IMR-90 (cell line): ENCODE data around the gene ABCB9. TPM values are rescaled to one million over a fixed set of nuclear protein-coding genes. Genes with fewer than 3 reads are reported as not detected.

Source experiments
- ATAC-seq: fragments of 200-7000 bp; cut with Tn5 transposase; 2 replicates; pipeline ENCODE4 v1.9.1; 2020; ENCODE audit warnings: low read depth, mild to moderate bottlenecking, moderate library complexity
- BruUV-seq: library from RNA; stranded (reverse); fragments of 400-500 nt; replicated peaks from 2 replicates; lab custom pipeline; 2021; lab: Mats Ljungman, UMichigan
- CTCF ChIA-PET: fragments of 300-600 bp; formaldehyde crosslinking; extraction: SDS; loops from one replicate; lab custom pipeline; 2021; ENCODE audit warnings: antibody characterized with exemption; lab: Yijun Ruan, JAX
- POLR2A ChIA-PET: fragments of 300-600 bp; sonication (Branson Sonifier 250); formaldehyde crosslinking; loops from one replicate; lab custom pipeline; 2022; ENCODE audit warnings: antibody characterized with exemption; ENCODE audit not compliant: unreplicated experiment; lab: Charles Lee
- DNase-seq: peaks from one replicate; pipeline ENCODE4 v3.0.0; 2013
- H2AFZ ChIP-seq: replicated peaks from 2 replicates; pipeline ENCODE3; 2013; ENCODE audit warnings: low read length, mild to moderate bottlenecking; ENCODE audit not compliant: poor library complexity
- H2AK5ac ChIP-seq: 2 replicates; pipeline ENCODE4 v1.6.1; 2013; ENCODE audit warnings: low read depth, low read length, inconsistent platforms
- H2AK9ac ChIP-seq: replicated peaks from 2 replicates; pipeline ENCODE3; 2013; ENCODE audit warnings: mild to moderate bottlenecking, low read depth, low read length, moderate library complexity; ENCODE audit not compliant: poor library complexity
- H2BK120ac ChIP-seq: 2 replicates; pipeline ENCODE4 v1.6.1; 2013; ENCODE audit warnings: low read depth, low read length, inconsistent platforms
- H2BK15ac ChIP-seq: 3 replicates; pipeline ENCODE4 v1.6.1; 2013; ENCODE audit warnings: low read depth, low read length, inconsistent platforms
- H2BK20ac ChIP-seq: 2 replicates; pipeline ENCODE4 v1.6.1; 2013; ENCODE audit warnings: low read depth, mild to moderate bottlenecking, inconsistent platforms, low read length, moderate library complexity
- H2BK5ac ChIP-seq: 2 replicates; pipeline ENCODE4 v1.6.1; 2013; ENCODE audit warnings: mild to moderate bottlenecking, low read depth, low read length, inconsistent platforms; ENCODE audit not compliant: poor library complexity, severe bottlenecking
- H3K14ac ChIP-seq: replicated peaks from 2 replicates; pipeline ENCODE4 v1.6.1; 2013; ENCODE audit warnings: low read depth, low read length, inconsistent platforms
- H3K18ac ChIP-seq: 2 replicates; pipeline ENCODE4 v1.6.1; 2013; ENCODE audit warnings: low read depth, low read length, control low read depth
- H3K23ac ChIP-seq: 2 replicates; pipeline ENCODE4 v1.6.1; 2013; ENCODE audit warnings: low read depth, low read length, inconsistent platforms
- H3K27ac ChIP-seq: 2 replicates; pipeline ENCODE4 v1.5.1; 2013; ENCODE audit warnings: mild to moderate bottlenecking, control low read depth, low read length; ENCODE audit not compliant: insufficient read depth
- H3K27me3 ChIP-seq: 2 replicates; pipeline ENCODE4 v1.6.1; 2013; ENCODE audit warnings: low read length; ENCODE audit not compliant: control insufficient read depth, insufficient read depth
- H3K36me3 ChIP-seq: 2 replicates; pipeline ENCODE4 v1.6.1; 2013; ENCODE audit warnings: low read length, mixed read lengths; ENCODE audit not compliant: control insufficient read depth, insufficient read depth
- H3K4ac ChIP-seq: 2 replicates; pipeline ENCODE4 v1.6.1; 2013; ENCODE audit warnings: low read depth, low read length, inconsistent platforms
- H3K4me1 ChIP-seq: 2 replicates; pipeline ENCODE4 v1.6.1; 2013; ENCODE audit warnings: low read length, mixed read lengths; ENCODE audit not compliant: control insufficient read depth, insufficient read depth
- H3K4me2 ChIP-seq: 2 replicates; pipeline ENCODE4 v1.6.1; 2013; ENCODE audit warnings: low read depth, mild to moderate bottlenecking, control low read depth, low read length, moderate library complexity
- H3K4me3 ChIP-seq: 2 replicates; pipeline ENCODE4 v1.5.1; 2013; ENCODE audit warnings: low read depth, mild to moderate bottlenecking, control low read depth, low read length, moderate library complexity; ENCODE audit not compliant: insufficient read depth
- H3K56ac ChIP-seq: 2 replicates; pipeline ENCODE4 v1.6.1; 2013; ENCODE audit warnings: low read length, inconsistent platforms; ENCODE audit not compliant: insufficient read depth; ENCODE audit errors: extremely low read depth
- H3K79me1 ChIP-seq, 2 experiments: 2 replicates each; pipeline ENCODE4 v1.6.1; 2013; ENCODE audit warnings: low read length in 2 of 2, inconsistent platforms in 1 of 2, low read depth in 1 of 2
- H3K9ac ChIP-seq: 2 replicates; pipeline ENCODE4 v1.6.1; 2013; ENCODE audit warnings: low read depth, low read length, control low read depth
- H3K9me1 ChIP-seq: 2 replicates; pipeline ENCODE4 v1.6.1; 2013; ENCODE audit warnings: low read length, inconsistent platforms; ENCODE audit not compliant: insufficient read depth
- H3K9me3 ChIP-seq: 2 replicates; pipeline ENCODE4 v1.6.1; 2013; ENCODE audit warnings: low read length; ENCODE audit not compliant: control insufficient read depth, insufficient read depth
- H4K20me1 ChIP-seq: 2 replicates; pipeline ENCODE4 v1.6.1; 2013; ENCODE audit warnings: low read length, inconsistent platforms; ENCODE audit not compliant: insufficient read depth
- H4K5ac ChIP-seq: 2 replicates; pipeline ENCODE4 v1.6.1; 2013; ENCODE audit warnings: mild to moderate bottlenecking, low read depth, low read length, control low read depth
- H4K8ac ChIP-seq, 2 experiments: 2 replicates each; pipeline ENCODE4 v1.6.1; 2013; ENCODE audit warnings: low read depth in 2 of 2, low read length in 2 of 2, control low read depth in 1 of 2, inconsistent platforms in 1 of 2
- H4K91ac ChIP-seq: 2 replicates; pipeline ENCODE4 v1.6.1; 2013; ENCODE audit warnings: low read depth, low read length, inconsistent platforms; ENCODE audit not compliant: insufficient read depth
- MAZ ChIP-seq: IDR thresholded peaks from 2 replicates; pipeline ENCODE4 v1.6.1; 2012; ENCODE audit warnings: low read depth, mild to moderate bottlenecking, low read length, improper control_type of control experiment, moderate library complexity, borderline replicate concordance
- NFE2L2 ChIP-seq: fragments of 150-350 bp; IDR thresholded peaks from 2 replicates; pipeline ENCODE4 v1.6.1; 2016; ENCODE audit warnings: low read depth, mild to moderate bottlenecking, low read length
- SMC3 ChIP-seq: fragments of 150-350 bp; IDR thresholded peaks from 2 replicates; pipeline ENCODE4 v1.6.1; 2016; ENCODE audit warnings: low read depth, mild to moderate bottlenecking, antibody characterized with exemption, low read length, moderate library complexity
- WGBS, 2 experiments: methylation state at CpG; one replicate each; pipeline versions ENCODE4 v1.1.5 to v1.1.7; 2013; ENCODE audit warnings: missing lambda C conversion rate in 2 of 2; ENCODE audit not compliant: insufficient read length in 1 of 2; ENCODE audit errors: extremely low coverage in 2 of 2; 5-methylcytosine and 5-hydroxymethylcytosine counted together
- dilution Hi-C: fragments of 300-500 bp; cut with HindIII; formaldehyde crosslinking; loops from one replicate; pipeline ENCODE4 v1.14.3; 2018; ENCODE audit warnings: low sequenced_read_pairs; ENCODE audit not compliant: unreplicated experiment
- in situ Hi-C: fragments of 300-500 bp; cut with MboI; formaldehyde crosslinking; loops from 3 replicates; pipeline ENCODE4 v1.14.3; 2019; ENCODE audit warnings: low sequenced_read_pairs, inconsistent platforms, mixed read lengths
- intact Hi-C: fragments of 100-400 bp; cut with micrococcal nuclease; formaldehyde crosslinking; loops from 2 replicates; pipeline ENCODE4 v1.10.0; 2022
- polyA plus RNA-seq, 3 experiments: library from polyadenylated mRNA; depleted of rRNA; stranded (reverse); fragments of >200 nt; gene quantifications; 2 replicates each; pipeline ENCODE4 v1.2.3, GENCODE V29; 2012; ENCODE audit warnings: low replicate concordance in 1 of 3
- total RNA-seq: library from RNA; depleted of rRNA; stranded (reverse); fragments of >200 nt; gene quantifications from 2 replicates; pipeline ENCODE4 v1.2.3, GENCODE V29; 2012
- TF ChIP-seq, protein P1 (sequence below): conservative IDR thresholded peaks from 2 replicates; pipeline ENCODE4 v1.5.1; 2012; ENCODE audit warnings: mild to moderate bottlenecking, low read depth, low read length, improper control_type of control experiment

ABCB9 gene
- total and polyA plus RNA-seq, 2 of the 4 experiments (the other 2 are of a cell fraction): 5.6 to 8.3 TPM

DNA sequence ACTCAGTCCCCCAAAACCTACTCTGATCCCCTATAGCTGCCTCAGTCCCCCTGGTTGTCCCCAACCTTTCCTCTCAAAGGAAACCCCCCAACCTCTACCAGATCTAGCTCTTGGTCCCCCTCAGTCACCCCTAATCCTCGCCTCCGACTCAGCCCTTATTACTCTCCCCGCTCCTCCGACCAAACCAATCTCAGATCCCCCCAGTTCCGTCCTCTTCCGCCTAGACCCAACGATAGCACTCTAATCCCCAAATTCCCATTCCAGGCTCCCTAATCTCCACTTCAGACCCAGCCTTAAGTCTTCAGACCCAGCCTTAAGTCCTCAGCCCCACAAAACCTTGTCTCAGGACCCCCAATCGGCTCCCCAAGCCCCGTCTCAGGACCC, 71.0 kb downstream of the ABCB9 start:
- intact Hi-C loops: loop anchor here (10.0 kb wide), 1 partner anchor 339 kb away; the partner anchor contains the start of genes MPHOSPH9 and MTRFR
- H3K4me1 ChIP-seq: peaks cover 19% of the 10 kb centered on the region

More for the DNA sequence above, 71.0 kb downstream of the ABCB9 start:
- Histone ChIP-seq H2BK120ac (peak overlapping the region; percentile 74; the same call in 1 of the 2 replicates), H3K4me2 (peak overlapping the region; percentile 97), H3K27ac (peak overlapping the region; percentile 93), H4K91ac (peak overlapping the region; percentile 77), H3K79me1 (peaks cover 0 to 63% of the 10 kb centered on the region in 2 experiments; a peak in 2 of 4 replicates), H2AK5ac (peak overlapping the region; percentile 75), H3K9me3 (no peaks in the 10 kb centered on the region), H2AK9ac (peak overlapping the region; percentile 97), H4K20me1 (peaks cover 47% of the 10 kb centered on the region; the same call in 1 of the 2 replicates), H2BK15ac (peak overlapping the region; percentile 20; the same call in 1 of the 3 replicates), H2AFZ (peak overlapping the region; percentile 99), H3K56ac (peak overlapping the region; percentile 87), H3K4ac (peak overlapping the region; percentile 97), H3K23ac (peak overlapping the region; percentile 98), H2BK5ac (peak overlapping the region; percentile 89), H3K36me3 (no peaks in the 10 kb centered on the region; the same call in 1 of the 2 replicates), H3K14ac (peak overlapping the region; percentile 99), H4K5ac (peak overlapping the region; percentile 88), H3K18ac (peak overlapping the region; percentile 83; the same call in 1 of the 2 replicates), H3K27me3 (no peaks in the 10 kb centered on the region), H3K9me1 (peaks cover 23% of the 10 kb centered on the region), H4K8ac (peak overlapping the region; percentile 33 to 94), H3K4me3 (peak overlapping the region; percentile 97), H3K9ac (peak overlapping the region; percentile 98), H2BK20ac (no peak overlapping the region)
- WGBS, 2 experiments: 5% methylated on average over 9 of the region's 9 CpGs; no CpG with 5 or more reads in 1 of the 2 experiments
- BruUV-seq: no TSS peak
- dilution Hi-C loops: no loop called here
- ChIA-PET CTCF (no interaction called here), POLR2A (no interaction called here)
- TF ChIP-seq SMC3 (no peak), MAZ (no peak), NFE2L2 (no peak)
- TF ChIP-seq, protein P1, sequence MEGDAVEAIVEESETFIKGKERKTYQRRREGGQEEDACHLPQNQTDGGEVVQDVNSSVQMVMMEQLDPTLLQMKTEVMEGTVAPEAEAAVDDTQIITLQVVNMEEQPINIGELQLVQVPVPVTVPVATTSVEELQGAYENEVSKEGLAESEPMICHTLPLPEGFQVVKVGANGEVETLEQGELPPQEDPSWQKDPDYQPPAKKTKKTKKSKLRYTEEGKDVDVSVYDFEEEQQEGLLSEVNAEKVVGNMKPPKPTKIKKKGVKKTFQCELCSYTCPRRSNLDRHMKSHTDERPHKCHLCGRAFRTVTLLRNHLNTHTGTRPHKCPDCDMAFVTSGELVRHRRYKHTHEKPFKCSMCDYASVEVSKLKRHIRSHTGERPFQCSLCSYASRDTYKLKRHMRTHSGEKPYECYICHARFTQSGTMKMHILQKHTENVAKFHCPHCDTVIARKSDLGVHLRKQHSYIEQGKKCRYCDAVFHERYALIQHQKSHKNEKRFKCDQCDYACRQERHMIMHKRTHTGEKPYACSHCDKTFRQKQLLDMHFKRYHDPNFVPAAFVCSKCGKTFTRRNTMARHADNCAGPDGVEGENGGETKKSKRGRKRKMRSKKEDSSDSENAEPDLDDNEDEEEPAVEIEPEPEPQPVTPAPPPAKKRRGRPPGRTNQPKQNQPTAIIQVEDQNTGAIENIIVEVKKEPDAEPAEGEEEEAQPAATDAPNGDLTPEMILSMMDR: no peak
- DNase-seq: no peak
- ATAC-seq: peak; percentile 18
- in situ Hi-C loops: no loop called here
